ENCODE data around the gene D2HGDH. TPM values are rescaled to one million over a fixed set of nuclear protein-coding genes. Genes with fewer than 3 reads are reported as not detected.
A peak's percentile ranks its signal among the peaks of the same experiment; 100 is the strongest.
"Not testable (repeated sequence)": the region's sequence is repeated elsewhere in the genome, so short reads cannot be mapped to it uniquely, and the experiment has no call there.

Gene D2HGDH
- total and polyA plus RNA-seq, 4 donors = 4.1 to 69.8 (median 25.2) TPM

DNA sequence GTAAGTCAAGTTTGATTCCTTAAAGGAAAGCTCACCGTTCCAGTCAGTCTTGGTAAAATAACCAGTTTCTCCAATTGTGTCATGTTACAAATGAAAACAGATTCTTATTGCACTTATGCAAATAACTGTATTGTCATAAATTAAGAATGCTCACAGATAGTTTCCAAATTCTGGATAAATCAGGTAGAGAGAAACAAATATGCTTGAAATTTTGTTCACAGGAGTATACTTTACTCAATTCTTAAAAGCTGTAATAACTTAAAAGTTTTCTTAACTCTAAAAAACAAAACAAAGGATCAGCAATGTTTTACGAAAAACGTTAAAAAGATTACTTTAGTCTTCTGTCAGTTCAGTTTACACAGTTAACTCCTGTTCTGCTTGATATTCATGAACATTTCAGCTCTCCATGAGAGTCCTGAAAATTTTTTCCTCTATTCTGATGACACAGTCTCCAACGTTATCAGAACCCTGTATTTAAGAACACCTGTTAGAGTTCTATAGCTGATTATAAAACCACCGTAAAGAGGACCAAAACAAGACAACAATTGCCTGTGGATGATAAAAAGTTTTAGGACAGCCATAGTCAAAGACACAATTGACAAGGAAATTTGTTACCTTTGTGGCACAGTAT, 46.6 kb downstream of the D2HGDH start:
- intact Hi-C loops (cut with DNase I) = no loop called here
- no peak overlapping the region for H3K4me3 ChIP-seq (ENCODE audit: low read length in 2 of 2)
- no peaks in the 10 kb centered on the region for H3K36me3 ChIP-seq (ENCODE audit: control insufficient read depth in 1 of 2, insufficient read depth in 2 of 2, low read length in 1 of 2)
- 75 to 81% methylated on average over 5 of the region's 5 CpGs for WGBS, 2 donors
- no peaks in the 10 kb centered on the region for H3K27me3 ChIP-seq (ENCODE audit: control insufficient read depth in 1 of 2, insufficient read depth in 2 of 2, low read length in 1 of 2)
- DNase-seq (no peak), ATAC-seq (ENCODE audit: low FRiP score) (no peak)
- no peak overlapping the region for H3K27ac ChIP-seq (ENCODE audit: low read depth in 1 of 2, low read length in 2 of 2)
- H3K9me3 ChIP-seq (ENCODE audit: control insufficient read depth, low read length) = no peaks in the 10 kb centered on the region
- no peaks in the 10 kb centered on the region for H3K4me1 ChIP-seq (ENCODE audit: control insufficient read depth in 1 of 2, insufficient read depth in 2 of 2, low read length in 2 of 2)

- H3K27ac ChIP-seq (ENCODE audit: low read depth in 1 of 2, low read length in 2 of 2); H3K9me3 ChIP-seq (ENCODE audit: control insufficient read depth, low read length); H3K36me3 ChIP-seq (ENCODE audit: control insufficient read depth in 1 of 2, insufficient read depth in 2 of 2, low read length in 1 of 2); H3K4me3 ChIP-seq (ENCODE audit: low read length in 2 of 2); H3K4me1 ChIP-seq (ENCODE audit: control insufficient read depth in 1 of 2, insufficient read depth in 2 of 2, low read length in 2 of 2); ATAC-seq (ENCODE audit: low FRiP score); H3K27me3 ChIP-seq (ENCODE audit: control insufficient read depth in 1 of 2, insufficient read depth in 2 of 2, low read length in 1 of 2); intact Hi-C loops (cut with DNase I); DNase-seq: not testable (repeated sequence)
- WGBS, 2 donors = 89 to 95% methylated on average over 3 of the region's 3 CpGs
Measured at GRCh38 chr2:241782053-241782452, 47.6 kb downstream of the D2HGDH start.

GRCh38 chr2:241788135-241788534, 53.7 kb downstream of the D2HGDH start:
- no peak for DNase-seq
- H3K4me1 ChIP-seq (ENCODE audit: control insufficient read depth in 1 of 2, insufficient read depth in 2 of 2, low read length in 2 of 2) = no peaks in the 10 kb centered on the region
- no peaks in the 10 kb centered on the region for H3K9me3 ChIP-seq (ENCODE audit: control insufficient read depth, low read length)
- no peaks in the 10 kb centered on the region for H3K27me3 ChIP-seq (ENCODE audit: control insufficient read depth in 1 of 2, insufficient read depth in 2 of 2, low read length in 1 of 2)
- H3K4me3 ChIP-seq (ENCODE audit: low read length in 2 of 2) = no peak overlapping the region
- no peaks in the 10 kb centered on the region for H3K36me3 ChIP-seq (ENCODE audit: control insufficient read depth in 1 of 2, insufficient read depth in 2 of 2, low read length in 1 of 2)
- intact Hi-C loops (cut with DNase I) = no loop called here
- no peak for ATAC-seq (ENCODE audit: low FRiP score)
- whole genome bisulfite sequencing, 2 donors = 91 to 96% methylated on average over 4 of the region's 4 CpGs
- H3K27ac ChIP-seq (ENCODE audit: low read depth in 1 of 2, low read length in 2 of 2) = no peak overlapping the region

DNA sequence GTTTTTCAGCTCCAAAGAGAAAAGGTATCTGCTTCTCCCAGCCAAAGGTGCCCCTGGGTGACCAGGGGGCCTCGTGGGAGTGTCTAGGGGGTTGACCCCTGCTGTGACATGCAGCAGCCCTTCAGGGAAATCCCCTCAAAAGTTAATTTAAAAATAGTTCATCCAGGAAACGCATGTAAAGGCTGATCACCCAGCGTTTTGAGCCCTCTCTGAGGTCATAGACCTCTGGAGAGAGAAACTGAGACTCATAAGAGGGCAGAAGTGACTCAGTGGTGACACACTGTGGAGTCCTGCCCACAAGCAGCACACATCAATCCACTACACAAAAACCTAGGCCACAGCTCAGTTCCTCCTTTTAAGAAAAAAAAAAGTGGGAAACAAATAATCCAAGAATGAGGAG, 54.1 kb downstream of the D2HGDH start:
- Histone ChIP-seq H3K27me3 (ENCODE audit: control insufficient read depth in 1 of 2, insufficient read depth in 2 of 2, low read length in 1 of 2) (no peaks in the 10 kb centered on the region), H3K27ac (ENCODE audit: low read depth in 1 of 2, low read length in 2 of 2) (no peak overlapping the region), H3K9me3 (ENCODE audit: control insufficient read depth, low read length) (no peaks in the 10 kb centered on the region), H3K4me3 (ENCODE audit: low read length in 2 of 2) (no peak overlapping the region), H3K4me1 (ENCODE audit: control insufficient read depth in 1 of 2, insufficient read depth in 2 of 2, low read length in 2 of 2) (no peaks in the 10 kb centered on the region), H3K36me3 (ENCODE audit: control insufficient read depth in 1 of 2, insufficient read depth in 2 of 2, low read length in 1 of 2) (no peaks in the 10 kb centered on the region)
- DNase-seq = no peak
- ATAC-seq (ENCODE audit: low FRiP score) = no peak
- WGBS, 2 donors = 57% methylated on average over 3 of the region's 3 CpGs
- intact Hi-C loops (cut with DNase I) = no loop called here

DNA sequence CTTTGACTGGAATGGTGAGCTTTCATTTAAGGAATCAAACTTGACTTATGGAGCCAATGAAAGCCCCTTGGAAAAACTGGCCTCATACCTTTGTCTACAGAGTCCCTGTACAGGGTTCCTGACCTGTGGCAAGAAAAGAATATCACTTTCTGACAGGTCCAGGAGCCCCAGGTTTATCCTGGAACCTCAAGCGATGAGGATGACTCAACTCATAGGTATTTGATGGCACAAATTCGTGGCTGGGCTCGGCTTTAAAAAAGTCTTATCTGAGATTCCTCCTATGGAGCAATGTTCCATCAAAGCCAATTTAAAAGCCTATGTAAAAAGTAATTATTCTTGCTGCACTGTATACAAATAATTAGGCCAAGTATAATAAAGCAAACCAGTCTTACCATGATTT, 57.0 kb downstream of the D2HGDH start:
- ATAC-seq (ENCODE audit: low FRiP score); H3K27me3 ChIP-seq (ENCODE audit: control insufficient read depth in 1 of 2, insufficient read depth in 2 of 2, low read length in 1 of 2); DNase-seq; H3K27ac ChIP-seq (ENCODE audit: low read depth in 1 of 2, low read length in 2 of 2); H3K4me1 ChIP-seq (ENCODE audit: control insufficient read depth in 1 of 2, insufficient read depth in 2 of 2, low read length in 2 of 2); H3K36me3 ChIP-seq (ENCODE audit: control insufficient read depth in 1 of 2, insufficient read depth in 2 of 2, low read length in 1 of 2); intact Hi-C loops (cut with DNase I); H3K4me3 ChIP-seq (ENCODE audit: low read length in 2 of 2); H3K9me3 ChIP-seq (ENCODE audit: control insufficient read depth, low read length): not testable (repeated sequence)
- WGBS, 2 donors = 2 to 8% methylated on average over 3 of the region's 3 CpGs

- Histone ChIP-seq H3K27me3 (ENCODE audit: control insufficient read depth in 1 of 2, insufficient read depth in 2 of 2, low read length in 1 of 2) (no peaks in the 10 kb centered on the region), H3K36me3 (ENCODE audit: control insufficient read depth in 1 of 2, insufficient read depth in 2 of 2, low read length in 1 of 2) (no peaks in the 10 kb centered on the region), H3K9me3 (ENCODE audit: control insufficient read depth, low read length) (no peaks in the 10 kb centered on the region), H3K27ac (ENCODE audit: low read depth in 1 of 2, low read length in 2 of 2) (no peak overlapping the region), H3K4me3 (ENCODE audit: low read length in 2 of 2) (no peak overlapping the region), H3K4me1 (ENCODE audit: control insufficient read depth in 1 of 2, insufficient read depth in 2 of 2, low read length in 2 of 2) (no peaks in the 10 kb centered on the region)
- DNase-seq (no peak), ATAC-seq (ENCODE audit: low FRiP score) (no peak)
- intact Hi-C loops (cut with DNase I) = no loop called here
- 94% methylated on average over 5 of the region's 5 CpGs for WGBS, 2 donors
Measured at GRCh38 chr2:241793385-241793784, 59.0 kb downstream of the D2HGDH start.

- H3K4me1 ChIP-seq (ENCODE audit: control insufficient read depth in 1 of 2, insufficient read depth in 2 of 2, low read length in 2 of 2) = no peaks in the 10 kb centered on the region
- no peak overlapping the region for H3K4me3 ChIP-seq (ENCODE audit: low read length in 2 of 2)
- DNase-seq = peak in 1 of 2 donors; percentile 60
- intact Hi-C loops (cut with DNase I) = no loop called here
- 93 to 94% methylated on average over 10 of the region's 10 CpGs for WGBS, 2 donors
- no peak overlapping the region for H3K27ac ChIP-seq (ENCODE audit: low read depth in 1 of 2, low read length in 2 of 2)
- ATAC-seq (ENCODE audit: low FRiP score) = no peak
- H3K36me3 ChIP-seq (ENCODE audit: control insufficient read depth in 1 of 2, insufficient read depth in 2 of 2, low read length in 1 of 2) = no peaks in the 10 kb centered on the region
- H3K27me3 ChIP-seq (ENCODE audit: control insufficient read depth in 1 of 2, insufficient read depth in 2 of 2, low read length in 1 of 2) = no peaks in the 10 kb centered on the region
- H3K9me3 ChIP-seq (ENCODE audit: control insufficient read depth, low read length) = no peaks in the 10 kb centered on the region
Measured at GRCh38 chr2:241794250-241794823, 59.9 kb downstream of the D2HGDH start.

DNA sequence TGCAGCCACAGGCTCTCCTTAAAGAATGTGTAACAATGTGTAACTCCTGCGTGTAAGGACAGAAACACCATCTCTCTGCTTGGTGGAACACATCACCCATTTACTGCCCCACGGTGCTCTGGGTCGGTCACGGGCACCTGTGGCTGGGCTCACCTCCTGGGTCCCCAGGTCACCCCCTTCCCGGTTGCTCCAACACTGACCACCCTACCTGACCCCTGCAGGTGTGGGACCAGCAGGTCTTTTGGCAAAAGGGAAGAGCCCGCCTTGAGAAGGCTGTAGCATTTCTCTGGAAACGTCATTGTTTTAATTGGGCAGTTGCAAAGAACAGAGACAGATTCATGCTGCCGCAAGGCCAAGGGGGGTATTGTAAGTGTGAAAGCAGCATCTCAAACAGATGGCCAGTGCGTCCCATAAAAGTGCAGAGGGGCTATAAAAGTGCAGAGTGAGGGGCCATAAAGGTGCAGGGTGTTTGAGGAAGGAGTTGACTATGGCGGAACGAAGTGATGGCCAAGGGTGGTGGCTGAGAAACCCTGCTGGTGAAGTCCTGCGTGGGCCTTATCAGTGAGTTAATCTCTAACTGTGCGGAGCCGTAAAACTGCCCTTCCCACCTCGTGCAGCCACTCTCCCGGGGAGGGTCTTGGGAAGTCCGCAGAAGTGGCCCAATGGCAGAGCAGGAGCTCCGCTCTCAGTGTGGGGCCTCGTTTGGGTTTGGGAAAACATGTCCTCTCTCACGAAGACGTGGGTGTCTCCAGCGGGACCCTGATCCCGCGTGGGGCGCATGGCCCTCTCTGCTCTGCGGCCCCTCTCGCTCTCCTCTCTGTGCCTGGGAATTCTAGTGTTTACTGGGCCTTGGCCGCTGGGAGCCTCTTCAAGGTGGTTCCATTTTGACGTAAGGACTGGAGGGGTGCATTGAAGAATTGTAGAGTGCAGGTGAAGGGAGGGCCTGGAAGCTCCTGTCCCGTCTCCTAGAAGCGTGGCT, 60.9 kb downstream of the D2HGDH start:
- ATAC-seq (ENCODE audit: low FRiP score) (no peak), DNase-seq (peak in 1 of 2 donors; percentile 52)
- no peaks in the 10 kb centered on the region for H3K27me3 ChIP-seq (ENCODE audit: control insufficient read depth in 1 of 2, insufficient read depth in 2 of 2, low read length in 1 of 2)
- H3K36me3 ChIP-seq (ENCODE audit: control insufficient read depth in 1 of 2, insufficient read depth in 2 of 2, low read length in 1 of 2) = no peaks in the 10 kb centered on the region
- no peak overlapping the region for H3K27ac ChIP-seq (ENCODE audit: low read depth in 1 of 2, low read length in 2 of 2)
- no peaks in the 10 kb centered on the region for H3K9me3 ChIP-seq (ENCODE audit: control insufficient read depth, low read length)
- intact Hi-C loops (cut with DNase I) = no loop called here
- 82 to 87% methylated on average over 31 of the region's 31 CpGs for WGBS, 2 donors
- no peaks in the 10 kb centered on the region for H3K4me1 ChIP-seq (ENCODE audit: control insufficient read depth in 1 of 2, insufficient read depth in 2 of 2, low read length in 2 of 2)
- no peak overlapping the region for H3K4me3 ChIP-seq (ENCODE audit: low read length in 2 of 2)
